Activated CD4-positive, alpha-beta T cell treated with anti-CD3 and anti-CD28 coated beads, Interleukin-2, amount 10 ng/mL, durations not matched to agents 7 days and 5 days (primary cell): ENCODE data around the gene VTI1B. TPM values are rescaled to one million over a fixed set of nuclear protein-coding genes. Genes with fewer than 3 reads are reported as not detected.
A peak's percentile ranks its signal among the peaks of the same experiment; 100 is the strongest.
"Not testable (repeated sequence)": the region's sequence is repeated elsewhere in the genome, so short reads cannot be mapped to it uniquely, and the experiment has no call there.

ENCODE experiments used
- CTCF ChIA-PET: fragments of 350-600 bp; sonication (Branson Sonifier 250); formaldehyde crosslinking; loops from one replicate; lab custom pipeline; 2021; ENCODE audit warnings: antibody characterized with exemption; lab: Charles Lee
- POLR2A ChIA-PET: fragments of 350-600 bp; sonication (Branson Sonifier 250); formaldehyde crosslinking; loops from one replicate; lab custom pipeline; 2021; ENCODE audit warnings: antibody characterized with exemption; lab: Charles Lee
- DNase-seq: peaks from one replicate; pipeline ENCODE4 v3.0.0-alpha.2; 2020
- H3K27ac Mint-ChIP-seq: one replicate; pipeline ENCODE4 v1.8.0; 2021; ENCODE audit warnings: mild to moderate bottlenecking, moderate library complexity, mixed read lengths
- H3K27me3 Mint-ChIP-seq: one replicate; pipeline ENCODE4 v1.8.0; 2021; ENCODE audit warnings: mixed read lengths
- H3K36me3 Mint-ChIP-seq: one replicate; pipeline ENCODE4 v1.8.0; 2021; ENCODE audit warnings: low read depth, mixed read lengths
- H3K4me1 Mint-ChIP-seq: one replicate; pipeline ENCODE4 v1.8.0; 2021; ENCODE audit warnings: mixed read lengths
- H3K4me3 Mint-ChIP-seq: one replicate; pipeline ENCODE4 v1.8.0; 2021; ENCODE audit warnings: mild to moderate bottlenecking, moderate library complexity, mixed read lengths
- H3K9me3 Mint-ChIP-seq: one replicate; pipeline ENCODE4 v1.8.0; 2021; ENCODE audit warnings: mixed read lengths
- total RNA-seq, 2 experiments: library from RNA; stranded (reverse); gene quantifications; one replicate each; pipeline ENCODE4 v1.2.3, GENCODE V29; 2021

The VTI1B gene
- total RNA-seq, 2 experiments from 2014 or later: 62.7 to 71.4 TPM

- peak overlapping the region; percentile 4 for H3K27ac Mint-ChIP-seq
- H3K9me3 Mint-ChIP-seq: no peaks in the 10 kb centered on the region
- peak; percentile 10 for DNase-seq
These were observed 54.1 kb downstream of the VTI1B start for GRCh38 chr14:67620217-67620785.

GRCh38 chr14:67619446-67620216, 54.8 kb downstream of the VTI1B start, which contains the start of gene ARG2:
Gene ARG2 (plus strand): TSS chr14:67619920. CDS start chr14:67619978, 58 bp downstream.
- H3K27me3 Mint-ChIP-seq: peaks cover 14% of the 10 kb centered on the region
- POLR2A ChIA-PET: interaction anchor here (0.6 kb wide), 1 partner anchor 127 kb away, joined by 4 read pairs; no protein-coding TSS in a partner anchor
- H3K27ac Mint-ChIP-seq: peak within 1 kb of the TSS; percentile 84
- H3K9me3 Mint-ChIP-seq: no peaks in the 10 kb centered on the region
- H3K36me3 Mint-ChIP-seq: no peaks in the 10 kb centered on the region
- CTCF ChIA-PET: interaction anchor here (0.7 to 4.7 kb wide), 14 partner anchors 9 to 260 kb away, joined by 3 to 26 read pairs (median 4); partner anchors contain the start of genes ATP6V1D, EIF2S1, PIGH and RDH12
- peaks cover 33% of the 10 kb centered on the region for H3K4me1 Mint-ChIP-seq
- peak; percentile 96 for DNase-seq
- H3K4me3 Mint-ChIP-seq: peak within 1 kb of the TSS; percentile 75

More at GRCh38 chr14:67620217-67620785, 54.1 kb downstream of the VTI1B start:
- Mint-ChIP-seq H3K27me3 (peaks cover 14% of the 10 kb centered on the region), H3K4me1 (peaks cover 33% of the 10 kb centered on the region), H3K36me3 (no peaks in the 10 kb centered on the region), H3K4me3 (peak overlapping the region; percentile 75)
- POLR2A ChIA-PET: interaction anchor here (0.7 kb wide), 1 partner anchor 31 kb away, joined by 3 read pairs; no protein-coding TSS in a partner anchor
- CTCF ChIA-PET: interaction anchor here (0.5 to 4.7 kb wide), 6 partner anchors 39 to 260 kb away, joined by 3 to 26 read pairs (median 4); partner anchors contain the start of genes ATP6V1D, EIF2S1 and RDH11

- CTCF ChIA-PET: interaction anchor here (0.6 to 4.7 kb wide), 15 partner anchors 8 to 131 kb away, joined by 3 to 26 read pairs (median 3); partner anchors contain the start of genes PIGH and RDH12
- POLR2A ChIA-PET: interaction anchor here (0.6 kb wide), 1 partner anchor 126 kb away, joined by 4 read pairs; no protein-coding TSS in a partner anchor
- H3K4me1 Mint-ChIP-seq: peaks cover 33% of the 10 kb centered on the region
- H3K27ac Mint-ChIP-seq: peak overlapping the region; percentile 31
- peak; percentile 66 for DNase-seq
- peak overlapping the region; percentile 75 for H3K4me3 Mint-ChIP-seq
- H3K27me3 Mint-ChIP-seq: peaks cover 14% of the 10 kb centered on the region
- no peaks in the 10 kb centered on the region for H3K36me3 Mint-ChIP-seq
- no peaks in the 10 kb centered on the region for H3K9me3 Mint-ChIP-seq
These were observed 55.8 kb downstream of the VTI1B start for GRCh38 chr14:67618617-67619063.

GRCh38 chr14:67610491-67610890, 63.9 kb downstream of the VTI1B start:
- no peak for DNase-seq
- ChIA-PET POLR2A (no interaction called here), CTCF (interaction anchor here (0.9 to 2.6 kb wide), 4 partner anchors 9 to 82 kb away, joined by 3 to 10 read pairs (median 4); partner anchors contain the start of gene PIGH)
- Mint-ChIP-seq H3K9me3 (no peaks in the 10 kb centered on the region), H3K27ac (no peak overlapping the region), H3K27me3 (peaks cover 5% of the 10 kb centered on the region), H3K4me1 (no peaks in the 10 kb centered on the region), H3K36me3 (no peaks in the 10 kb centered on the region), H3K4me3 (no peak overlapping the region)

GRCh38 chr14:67609642-67610310, 64.7 kb downstream of the VTI1B start:
- no peak overlapping the region for H3K4me3 Mint-ChIP-seq
- H3K27me3 Mint-ChIP-seq: peaks cover 5% of the 10 kb centered on the region
- H3K4me1 Mint-ChIP-seq: no peaks in the 10 kb centered on the region
- CTCF ChIA-PET: interaction anchor here (0.7 to 2.6 kb wide), 6 partner anchors 9 to 105 kb away, joined by 3 to 10 read pairs (median 4); partner anchors contain the start of gene PIGH
- DNase-seq: no peak
- H3K27ac Mint-ChIP-seq: no peak overlapping the region
- H3K9me3 Mint-ChIP-seq: no peaks in the 10 kb centered on the region
- H3K36me3 Mint-ChIP-seq: no peaks in the 10 kb centered on the region
- POLR2A ChIA-PET: no interaction called here

GRCh38 chr14:67607646-67608045, 66.8 kb downstream of the VTI1B start:
- H3K4me3 Mint-ChIP-seq: no peak overlapping the region
- no peaks in the 10 kb centered on the region for H3K9me3 Mint-ChIP-seq
- H3K27me3 Mint-ChIP-seq: no peaks in the 10 kb centered on the region
- H3K27ac Mint-ChIP-seq: no peak overlapping the region
- no peak for DNase-seq
- no peaks in the 10 kb centered on the region for H3K4me1 Mint-ChIP-seq
- H3K36me3 Mint-ChIP-seq: no peaks in the 10 kb centered on the region
- ChIA-PET POLR2A (no interaction called here), CTCF (interaction anchor here (0.6 kb wide), 1 partner anchor 62 kb away, joined by 3 read pairs; no protein-coding TSS in a partner anchor)

GRCh38 chr14:67602995-67603545, 71.4 kb downstream of the VTI1B start:
- CTCF ChIA-PET: no interaction called here

GRCh38 chr14:67602076-67602475, 72.4 kb downstream of the VTI1B start:
- Mint-ChIP-seq H3K4me1 (peaks cover 30% of the 10 kb centered on the region), H3K27ac (no peak overlapping the region), H3K4me3 (no peak overlapping the region), H3K9me3 (peaks cover 4% of the 10 kb centered on the region), H3K27me3 (no peaks in the 10 kb centered on the region), H3K36me3 (peaks cover 8% of the 10 kb centered on the region)
- CTCF ChIA-PET: no interaction called here
- DNase-seq: no peak
- POLR2A ChIA-PET: no interaction called here

More at GRCh38 chr14:67602995-67603545, 71.4 kb downstream of the VTI1B start:
- POLR2A ChIA-PET: no interaction called here
- Mint-ChIP-seq H3K36me3 (peaks cover 8% of the 10 kb centered on the region), H3K9me3 (peaks cover 4% of the 10 kb centered on the region), H3K27ac (no peak overlapping the region), H3K4me3 (no peak overlapping the region), H3K4me1 (peaks cover 28% of the 10 kb centered on the region), H3K27me3 (no peaks in the 10 kb centered on the region)
- DNase-seq: no peak

- peaks cover 14% of the 10 kb centered on the region for H3K36me3 Mint-ChIP-seq
- H3K4me3 Mint-ChIP-seq: peak overlapping the region; percentile 92
- H3K4me1 Mint-ChIP-seq: peaks cover 40% of the 10 kb centered on the region
- H3K27me3 Mint-ChIP-seq, DNase-seq, H3K9me3 Mint-ChIP-seq: not testable (repeated sequence)
- CTCF ChIA-PET: interaction anchor here (0.6 to 2.5 kb wide), 33 partner anchors 8 to 244 kb away, joined by 3 to 12 read pairs (median 4); partner anchors contain the start of gene TMEM229B
- H3K27ac Mint-ChIP-seq: peak overlapping the region; percentile 91
- POLR2A ChIA-PET: interaction anchor here (1.2 kb wide), 1 partner anchor 9 kb away, joined by 3 read pairs; no protein-coding TSS in a partner anchor
These were observed 73.9 kb downstream of the VTI1B start for GRCh38 chr14:67600562-67600974.

GRCh38 chr14:67599698-67600561, 74.5 kb downstream of the VTI1B start, which contains the start of gene PIGH:
Gene PIGH (minus strand): TSS chr14:67600268. CDS start chr14:67600203, 65 bp downstream.
- CTCF ChIA-PET: interaction anchor here (0.6 to 2.5 kb wide), 34 partner anchors 9 to 243 kb away, joined by 3 to 12 read pairs (median 4); partner anchors contain the start of gene TMEM229B
- H3K4me3 Mint-ChIP-seq: peak within 1 kb of the TSS; percentile 92
- H3K27me3 Mint-ChIP-seq: no peaks in the 10 kb centered on the region
- DNase-seq: peak; percentile 94
- POLR2A ChIA-PET: interaction anchor here (1.2 kb wide), 1 partner anchor 8 kb away, joined by 3 read pairs; no protein-coding TSS in a partner anchor
- H3K27ac Mint-ChIP-seq: peak within 1 kb of the TSS; percentile 91
- H3K4me1 Mint-ChIP-seq: peaks cover 40% of the 10 kb centered on the region
- H3K9me3 Mint-ChIP-seq: peaks cover 4% of the 10 kb centered on the region
- peaks cover 14% of the 10 kb centered on the region for H3K36me3 Mint-ChIP-seq
